Glutamatergic neuron (in vitro differentiated cells): Measurements from ENCODE around the gene SLIT3. TPM values are rescaled to one million over a fixed set of nuclear protein-coding genes. Genes with fewer than 3 reads are reported as not detected.

Experiments used
- DNase-seq: peaks from one replicate; pipeline ENCODE4 v3.0.0; 2022
- H3K27ac Mint-ChIP-seq: one replicate; pipeline ENCODE4 v1.8.0; 2020; ENCODE audit warnings: mild to moderate bottlenecking, mixed read lengths, inconsistent platforms; ENCODE audit not compliant: unreplicated experiment
- H3K27me3 Mint-ChIP-seq: one replicate; pipeline ENCODE4 v1.8.0; 2020; ENCODE audit warnings: mild to moderate bottlenecking, moderate library complexity, mixed read lengths, inconsistent platforms; ENCODE audit not compliant: unreplicated experiment
- H3K36me3 Mint-ChIP-seq: one replicate; pipeline ENCODE4 v1.8.0; 2020; ENCODE audit warnings: mild to moderate bottlenecking, mixed read lengths, inconsistent platforms; ENCODE audit not compliant: unreplicated experiment
- H3K4me1 Mint-ChIP-seq: one replicate; pipeline ENCODE4 v1.8.0; 2020; ENCODE audit warnings: mild to moderate bottlenecking, low read depth, mixed read lengths, inconsistent platforms; ENCODE audit not compliant: unreplicated experiment
- H3K4me3 Mint-ChIP-seq: one replicate; pipeline ENCODE4 v1.8.0; 2020; ENCODE audit warnings: mild to moderate bottlenecking, mixed read lengths, inconsistent platforms; ENCODE audit not compliant: unreplicated experiment
- H3K9me3 Mint-ChIP-seq: one replicate; pipeline ENCODE4 v1.8.0; 2020; ENCODE audit warnings: mild to moderate bottlenecking, moderate library complexity, mixed read lengths, inconsistent platforms; ENCODE audit not compliant: unreplicated experiment
- total RNA-seq: library from RNA; stranded (reverse); fragmentation: NEBNext Ultra II Directional; extraction: Animal tissue kit (Norgen Biotek cat#: 25700); gene quantifications from one replicate; pipeline ENCODE4 v1.2.1, GENCODE V29; 2021; ENCODE audit not compliant: unreplicated experiment
- TF ChIP-seq, protein P1 (sequence below): fragments of 200-600 bp; sonication (generic); IDR thresholded peaks from one replicate; pipeline ENCODE4 v1.5.0; 2021; ENCODE audit not compliant: partially characterized antibody, unreplicated experiment

Gene SLIT3
- total RNA-seq, 1 donor from 2014 or later, result 11.5 TPM

DNA sequence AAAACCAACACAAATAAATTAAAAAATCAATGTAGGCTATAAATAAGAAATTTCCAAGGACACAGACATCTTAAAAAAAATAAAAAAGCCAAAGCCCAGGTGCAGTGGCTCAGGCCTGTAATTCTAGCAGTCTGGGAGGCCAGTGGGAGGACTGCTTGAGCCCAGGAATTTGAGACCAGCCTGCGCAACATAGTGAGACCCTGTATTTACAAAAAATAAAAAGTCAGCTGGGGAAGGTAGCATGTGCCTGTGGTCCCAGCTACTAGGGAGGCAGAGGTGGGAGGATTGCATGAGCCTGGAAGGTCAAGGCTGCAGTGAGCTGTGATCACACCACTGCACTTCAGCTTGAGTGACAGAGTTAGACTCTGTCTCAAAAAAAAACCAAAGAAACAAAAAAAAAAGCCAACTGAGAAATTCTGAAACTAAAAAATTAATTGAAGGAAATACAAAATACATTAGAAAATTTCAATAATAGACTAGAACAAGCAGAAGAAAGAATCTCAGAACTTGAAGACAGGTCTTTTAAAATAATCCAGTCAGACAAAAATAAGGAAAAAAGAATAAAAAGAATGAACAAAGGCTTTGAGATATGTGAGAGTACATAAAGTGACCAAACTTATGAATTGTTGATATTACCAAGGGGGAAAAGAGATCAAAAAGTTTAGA, 572.3 kb downstream of the SLIT3 start:
- TF ChIP-seq, protein P1, sequence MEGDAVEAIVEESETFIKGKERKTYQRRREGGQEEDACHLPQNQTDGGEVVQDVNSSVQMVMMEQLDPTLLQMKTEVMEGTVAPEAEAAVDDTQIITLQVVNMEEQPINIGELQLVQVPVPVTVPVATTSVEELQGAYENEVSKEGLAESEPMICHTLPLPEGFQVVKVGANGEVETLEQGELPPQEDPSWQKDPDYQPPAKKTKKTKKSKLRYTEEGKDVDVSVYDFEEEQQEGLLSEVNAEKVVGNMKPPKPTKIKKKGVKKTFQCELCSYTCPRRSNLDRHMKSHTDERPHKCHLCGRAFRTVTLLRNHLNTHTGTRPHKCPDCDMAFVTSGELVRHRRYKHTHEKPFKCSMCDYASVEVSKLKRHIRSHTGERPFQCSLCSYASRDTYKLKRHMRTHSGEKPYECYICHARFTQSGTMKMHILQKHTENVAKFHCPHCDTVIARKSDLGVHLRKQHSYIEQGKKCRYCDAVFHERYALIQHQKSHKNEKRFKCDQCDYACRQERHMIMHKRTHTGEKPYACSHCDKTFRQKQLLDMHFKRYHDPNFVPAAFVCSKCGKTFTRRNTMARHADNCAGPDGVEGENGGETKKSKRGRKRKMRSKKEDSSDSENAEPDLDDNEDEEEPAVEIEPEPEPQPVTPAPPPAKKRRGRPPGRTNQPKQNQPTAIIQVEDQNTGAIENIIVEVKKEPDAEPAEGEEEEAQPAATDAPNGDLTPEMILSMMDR, result no peak
- no peak overlapping the region for H3K27ac Mint-ChIP-seq

DNA sequence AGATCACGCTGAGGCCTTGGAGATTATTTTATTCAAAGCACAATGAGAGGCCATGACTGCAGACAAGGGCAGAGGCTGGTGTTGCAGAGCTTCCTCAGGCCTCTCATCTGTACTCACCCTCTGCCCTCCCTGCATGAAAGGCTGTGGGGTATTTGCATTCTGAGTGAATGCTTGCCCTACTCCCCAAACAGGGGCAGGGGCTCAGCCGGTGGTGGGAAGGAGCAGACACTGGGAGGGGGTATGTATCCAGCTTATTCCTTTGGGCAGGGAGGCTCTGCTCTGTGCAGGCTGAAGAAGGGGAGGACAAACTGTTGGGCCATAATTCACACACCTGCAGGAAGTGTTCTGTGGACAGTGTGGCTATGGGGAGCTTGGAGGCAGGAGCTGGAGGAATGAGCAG, 573.4 kb downstream of the SLIT3 start:
- Mint-ChIP-seq H3K9me3 (peaks cover 17% of the 10 kb centered on the region), H3K36me3 (peaks cover 36% of the 10 kb centered on the region), H3K27me3 (no peaks in the 10 kb centered on the region), H3K27ac (no peak overlapping the region), H3K4me1 (no peaks in the 10 kb centered on the region), H3K4me3 (no peak overlapping the region)
- TF ChIP-seq, protein P1, result no peak
- no peak for DNase-seq

More for the DNA sequence above, 572.3 kb downstream of the SLIT3 start:
- Mint-ChIP-seq H3K27me3 (no peaks in the 10 kb centered on the region), H3K36me3 (peaks cover 36% of the 10 kb centered on the region), H3K4me1 (no peaks in the 10 kb centered on the region), H3K9me3 (peaks cover 16% of the 10 kb centered on the region), H3K4me3 (no peak overlapping the region)
- no peak for DNase-seq

DNA sequence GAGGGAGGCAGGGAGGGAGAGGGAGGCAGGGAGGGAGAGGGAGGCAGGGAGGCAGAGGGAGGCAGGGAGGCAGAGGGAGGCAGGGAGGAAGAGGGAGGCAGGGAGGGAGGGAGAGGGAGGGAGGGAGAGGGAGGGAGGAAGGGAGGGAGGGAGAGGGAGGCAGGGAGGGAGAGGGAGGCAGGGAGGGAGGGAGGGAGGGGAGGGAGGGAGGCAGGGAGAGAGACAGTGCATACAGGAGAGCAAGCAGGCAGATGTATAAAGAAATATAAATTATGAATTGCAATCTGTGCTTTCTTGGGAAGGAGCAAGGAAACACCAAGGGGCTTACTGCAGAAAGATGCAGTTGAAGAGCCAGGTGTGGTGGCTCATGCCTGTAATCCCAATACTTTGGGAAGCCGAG, 574.6 kb downstream of the SLIT3 start:
- H3K27me3 Mint-ChIP-seq, result no peaks in the 10 kb centered on the region
- DNase-seq, result no peak
- H3K4me1 Mint-ChIP-seq, result no peaks in the 10 kb centered on the region
- no peak overlapping the region for H3K4me3 Mint-ChIP-seq
- TF ChIP-seq, protein P1, result no peak
- H3K27ac Mint-ChIP-seq, result no peak overlapping the region
- peaks cover 17% of the 10 kb centered on the region for H3K9me3 Mint-ChIP-seq
- peaks cover 36% of the 10 kb centered on the region for H3K36me3 Mint-ChIP-seq

DNA sequence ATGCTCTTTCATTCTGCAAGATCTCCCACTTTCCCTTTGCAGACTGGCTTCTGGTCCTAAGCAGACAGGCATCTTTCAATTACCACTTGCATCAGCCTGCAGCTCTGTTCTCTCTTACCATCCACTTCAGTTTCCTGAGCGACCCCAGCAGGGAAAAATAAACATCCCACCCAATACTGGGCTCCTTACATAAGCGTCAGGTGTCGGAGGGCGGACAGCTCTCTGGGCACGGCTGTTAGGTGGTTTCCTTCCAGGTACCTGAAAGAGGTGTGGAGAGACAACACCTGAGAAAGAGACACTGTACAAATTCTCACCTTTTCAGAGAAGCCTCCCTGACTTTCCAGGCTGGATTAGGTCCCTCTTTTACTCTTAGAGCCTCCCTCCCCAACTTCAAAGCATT, 576.7 kb downstream of the SLIT3 start:
- H3K4me3 Mint-ChIP-seq, result no peak overlapping the region
- no peak for DNase-seq
- no peak overlapping the region for H3K27ac Mint-ChIP-seq
- TF ChIP-seq, protein P1, result no peak
- H3K4me1 Mint-ChIP-seq, result peaks cover 4% of the 10 kb centered on the region
- H3K27me3 Mint-ChIP-seq, result no peaks in the 10 kb centered on the region
- peaks cover 11% of the 10 kb centered on the region for H3K9me3 Mint-ChIP-seq
- H3K36me3 Mint-ChIP-seq, result peaks cover 20% of the 10 kb centered on the region

DNA sequence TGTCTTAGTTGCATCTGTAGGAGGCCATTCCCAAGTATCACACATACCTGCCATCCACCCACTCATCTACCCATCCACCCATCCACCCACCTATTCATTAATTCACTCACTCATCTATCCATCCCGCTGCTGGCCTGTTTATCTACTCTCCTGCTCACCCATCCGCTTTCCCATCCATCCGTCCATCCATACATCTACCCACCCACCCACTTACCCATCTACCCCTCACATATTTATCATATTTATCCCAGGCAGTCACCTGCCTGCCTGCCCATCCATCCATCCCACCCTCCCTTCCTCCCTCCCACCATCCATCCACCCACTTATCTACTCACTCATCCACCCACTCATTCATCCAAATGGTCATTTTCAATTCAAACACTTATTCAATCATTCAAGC, 577.9 kb downstream of the SLIT3 start:
- Mint-ChIP-seq H3K4me3 (no peak overlapping the region), H3K9me3 (peaks cover 9% of the 10 kb centered on the region), H3K27me3 (no peaks in the 10 kb centered on the region), H3K36me3 (peaks cover 11% of the 10 kb centered on the region), H3K4me1 (peaks cover 4% of the 10 kb centered on the region), H3K27ac (no peak overlapping the region)
- DNase-seq, result no peak
- TF ChIP-seq, protein P1, result no peak
